Superior temporal gyrus (tissue), 1 donor: ENCODE measurements around the gene CHST13.
"Not testable (repeated sequence)": the region's sequence is repeated elsewhere in the genome, so short reads cannot be mapped to it uniquely, and the experiment has no call there.

Experiments
- DNase-seq: peaks from one replicate; pipeline ENCODE4 v3.0.0-alpha.2; 2016; ENCODE audit errors: extremely low spot score

The CHST13 gene

DNA sequence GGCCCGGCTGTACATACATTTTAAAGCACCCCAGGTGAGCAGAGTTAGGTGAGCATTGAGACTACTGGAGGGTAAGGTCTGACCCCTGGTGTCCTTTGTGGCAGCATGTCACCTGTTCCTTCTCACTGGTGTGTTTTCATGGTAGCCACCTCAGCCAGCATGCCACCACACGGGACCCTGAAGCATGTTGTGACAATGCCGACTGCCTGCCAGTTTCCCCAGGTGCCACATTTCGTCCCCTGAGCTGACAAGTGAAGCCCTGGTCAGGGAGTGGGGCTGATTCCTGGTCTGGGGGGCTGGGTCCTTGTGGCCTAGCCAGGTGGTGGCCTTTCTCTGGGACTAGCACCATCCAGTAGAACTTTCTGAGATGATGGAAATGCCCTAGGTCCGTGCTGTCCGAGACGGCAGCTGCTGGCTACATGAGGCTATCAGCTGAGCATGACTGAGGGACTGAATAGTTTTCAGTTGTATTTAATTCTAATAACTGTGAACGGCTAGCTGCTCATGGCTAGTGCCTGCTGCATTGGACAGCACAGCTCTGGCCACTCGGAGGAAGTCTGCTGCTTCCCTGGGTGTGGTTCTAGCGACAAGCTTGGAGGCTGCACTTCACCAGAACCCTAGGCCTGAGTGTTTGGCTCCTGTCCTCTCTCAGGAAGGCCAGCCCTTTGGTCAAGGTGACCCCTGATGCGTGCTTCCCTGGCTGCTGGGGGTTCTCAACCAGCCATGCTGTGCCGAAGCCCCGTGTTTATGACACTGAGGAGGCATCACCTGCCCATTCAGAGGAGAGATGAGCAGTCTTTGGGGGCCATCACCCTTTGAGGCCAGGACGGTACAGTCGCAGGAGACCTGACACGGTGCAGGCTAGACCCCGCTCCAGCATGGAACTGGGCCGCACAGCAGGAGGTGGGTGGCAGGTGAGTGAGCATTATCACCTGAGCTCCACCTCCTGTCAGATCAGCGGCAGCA lies 30.9 kb downstream of the CHST13 start:
- DNase-seq: no peak

DNA sequence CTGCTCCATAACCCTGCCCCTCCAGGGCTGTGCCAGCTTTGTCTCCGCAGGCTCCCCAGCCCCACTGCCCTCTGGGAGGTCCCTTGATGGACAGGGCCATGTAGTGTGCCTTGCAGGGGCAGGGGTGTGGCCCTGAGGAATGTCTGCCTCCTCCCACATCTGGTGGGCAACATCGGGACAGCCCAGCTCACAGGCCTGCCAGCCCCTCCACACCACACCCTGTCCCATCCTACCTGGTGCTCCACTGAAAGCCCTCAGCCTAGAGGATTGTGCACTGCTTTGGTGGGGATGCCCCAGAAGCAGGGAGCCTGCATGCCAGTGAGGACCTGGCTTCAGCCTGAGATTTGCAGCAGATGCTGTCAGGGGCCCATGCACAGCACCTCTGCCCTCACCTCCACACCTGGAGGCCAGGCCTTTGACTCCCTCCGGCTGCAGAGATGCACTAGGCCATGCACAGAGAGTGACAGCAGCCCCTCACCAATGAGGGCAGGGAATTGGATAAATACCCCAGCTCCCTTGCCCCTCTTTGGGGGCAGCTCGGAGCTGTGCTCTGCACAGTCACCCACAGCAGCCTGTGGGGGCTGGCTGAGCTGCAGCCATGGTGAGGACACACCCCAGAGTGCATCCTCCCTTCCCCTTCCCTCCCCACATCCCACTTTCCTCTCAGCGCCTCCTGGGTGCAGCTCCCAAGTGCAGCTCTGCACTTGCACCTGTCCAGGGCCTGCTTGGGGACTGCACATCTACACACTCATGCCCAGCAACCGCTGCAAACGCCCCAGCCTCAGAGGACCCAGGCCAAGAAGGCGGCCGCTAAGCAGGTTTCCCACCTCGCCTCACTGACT lies 32.1 kb downstream of the CHST13 start:
- DNase-seq: no peak

- no peak for DNase-seq
Measured at GRCh38 chr3:126556637-126557414, 32.9 kb downstream of the CHST13 start.

GRCh38 chr3:126557415-126557745 lies 33.4 kb downstream of the CHST13 start:
- no peak for DNase-seq

DNA sequence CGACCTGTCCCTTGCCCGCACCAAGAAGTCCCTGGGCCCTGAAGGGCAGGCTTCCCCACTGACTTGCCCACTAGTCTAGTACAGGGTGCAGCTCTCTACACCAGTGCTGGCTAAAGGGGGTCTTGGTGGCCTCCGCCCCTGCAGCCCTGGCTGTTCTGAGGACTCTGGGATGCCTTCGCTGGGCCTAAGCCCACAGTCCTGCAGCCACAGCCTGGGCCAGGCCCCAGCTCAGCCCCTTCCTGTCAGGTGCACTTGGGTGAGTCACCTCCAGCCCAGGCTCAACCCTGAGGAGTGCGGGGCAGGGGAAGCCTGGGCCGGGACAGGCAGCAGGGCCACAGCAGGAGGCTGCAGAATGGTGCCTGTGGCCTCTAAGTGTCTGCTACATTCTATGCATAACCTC lies 33.8 kb downstream of the CHST13 start:
- no peak for DNase-seq

DNA sequence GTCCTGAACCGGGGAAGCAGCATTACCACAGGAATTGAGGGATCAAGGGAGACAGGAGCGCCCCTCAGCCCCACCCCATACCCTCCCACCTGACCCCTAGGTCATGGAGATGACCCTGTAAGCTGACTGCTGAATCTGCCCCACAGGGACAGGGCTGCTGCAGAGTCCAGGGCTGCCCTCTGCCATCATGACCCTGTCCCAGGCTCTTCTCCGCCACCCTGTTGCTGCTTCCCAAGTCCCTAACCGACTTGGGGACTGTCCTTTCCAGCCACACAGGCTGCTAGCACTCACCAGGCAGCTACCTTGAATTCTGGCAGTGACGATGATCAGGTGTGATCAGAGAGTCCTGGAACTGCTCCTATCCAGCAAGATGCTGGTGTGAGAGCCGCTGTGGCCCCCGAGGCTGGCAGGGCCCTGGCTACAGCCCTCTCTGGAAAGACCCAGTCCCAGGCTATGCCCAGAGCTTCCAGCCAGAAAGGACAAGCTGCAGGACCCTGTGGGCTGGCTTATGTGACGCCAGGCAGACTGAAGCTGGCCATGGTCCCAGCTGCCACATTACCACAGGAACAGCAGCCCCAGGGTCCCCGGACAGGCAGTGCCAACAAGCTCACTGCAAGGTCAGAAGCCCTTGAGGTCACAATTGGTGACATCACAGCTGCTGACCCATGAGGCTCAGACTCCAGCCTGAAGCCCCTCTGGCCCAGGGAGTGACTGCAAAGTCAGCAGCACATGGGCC lies 34.5 kb downstream of the CHST13 start, which contains the start of gene C3orf22:
TSS of gene C3orf22 (minus strand) at position 597 of the 736 bp plus-strand sequence. CDS start 5,542 bp downstream, outside the sequence.
- DNase-seq: no peak

DNA sequence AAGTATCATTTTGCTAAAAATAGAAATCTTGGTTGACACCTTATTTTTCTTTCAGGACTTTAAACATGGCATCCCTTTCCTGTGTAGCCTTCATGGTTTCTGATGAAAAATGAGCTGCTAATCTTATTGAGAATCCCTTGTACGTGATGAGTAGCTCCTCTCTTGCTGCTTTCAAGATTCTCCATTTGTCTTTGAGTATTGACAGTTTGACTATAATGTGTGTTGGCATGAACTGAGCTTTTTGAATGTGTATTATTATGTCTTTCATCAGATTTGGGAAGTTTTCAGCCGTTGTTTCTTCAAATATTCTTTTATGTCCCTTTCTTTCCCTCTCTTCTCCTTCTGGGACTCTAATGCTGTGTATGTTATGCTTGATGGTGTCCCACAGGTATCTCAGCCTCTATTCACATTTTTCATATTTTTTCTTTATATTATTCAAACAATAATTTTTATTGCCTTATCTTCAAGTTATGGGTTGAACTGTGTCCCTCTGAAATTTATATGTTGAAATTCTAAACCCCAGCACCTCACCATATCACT lies 38.9 kb downstream of the CHST13 start:
- DNase-seq: no peak

DNA sequence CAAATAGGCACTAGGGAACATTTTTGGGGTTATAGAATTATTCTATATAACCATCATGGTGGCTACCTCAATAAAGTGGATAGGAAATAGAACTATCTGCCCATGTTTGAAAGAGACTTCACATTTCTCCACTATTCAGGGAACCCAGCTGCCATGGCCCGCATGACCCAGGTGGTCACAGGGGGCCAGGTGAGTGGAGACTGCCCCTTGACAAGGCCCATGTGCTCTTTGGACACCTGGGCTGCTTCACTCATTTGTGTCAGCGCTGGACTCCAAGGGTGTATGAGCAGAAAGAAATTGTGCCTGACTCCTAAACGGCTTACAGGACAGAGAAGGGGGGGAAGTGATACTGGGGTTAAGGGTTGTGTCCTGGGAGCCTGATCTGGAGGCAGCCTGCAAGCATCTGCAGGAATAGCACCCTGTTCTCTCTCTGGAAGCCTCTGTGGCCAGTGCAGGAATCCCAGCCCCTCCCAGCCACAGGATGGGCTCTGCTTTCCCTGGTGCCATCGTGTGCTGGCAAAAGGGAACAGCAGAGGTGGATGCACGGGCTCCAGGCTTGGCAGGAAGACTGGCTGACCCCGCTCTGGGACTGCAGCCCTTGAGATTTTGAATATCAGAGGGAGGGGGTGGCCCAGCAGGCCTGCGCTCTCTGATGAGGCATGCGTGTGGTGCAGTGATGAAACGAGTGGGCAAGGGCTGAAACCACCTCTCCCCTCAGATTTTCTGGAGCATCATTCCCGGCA lies 43.9 kb downstream of the CHST13 start:
- DNase-seq: no peak

- DNase-seq: no peak
Measured at GRCh38 chr3:126568776-126569342, 44.9 kb downstream of the CHST13 start.

DNA sequence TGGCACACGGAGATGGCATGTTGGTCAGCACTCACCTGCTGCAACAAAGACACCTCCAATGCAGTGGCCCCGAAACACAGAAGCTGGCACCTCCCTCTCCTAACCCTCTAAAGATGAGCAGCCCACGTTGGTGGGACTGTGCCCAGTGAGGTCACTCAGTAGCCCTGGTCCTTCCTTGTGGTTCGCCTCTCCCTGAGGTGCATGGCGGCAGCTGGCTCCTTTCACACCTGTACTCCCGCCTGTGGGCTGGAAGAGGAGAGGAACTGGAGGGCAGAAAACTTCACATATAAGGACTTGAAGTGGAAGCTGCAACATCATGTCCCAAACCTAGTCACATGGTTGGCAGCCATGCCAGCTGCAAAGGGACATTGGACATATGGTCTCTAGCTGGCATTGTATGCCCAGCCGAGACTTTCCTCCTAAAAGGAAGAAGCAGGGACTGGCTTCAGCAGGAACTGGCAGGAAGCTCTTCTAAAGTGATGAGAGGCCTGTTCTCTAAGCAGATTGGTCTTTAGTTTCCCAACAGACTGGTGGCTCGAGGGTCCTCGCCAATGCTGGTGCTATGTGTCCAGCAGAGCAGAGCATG lies 45.5 kb downstream of the CHST13 start:
- no peak for DNase-seq

DNA sequence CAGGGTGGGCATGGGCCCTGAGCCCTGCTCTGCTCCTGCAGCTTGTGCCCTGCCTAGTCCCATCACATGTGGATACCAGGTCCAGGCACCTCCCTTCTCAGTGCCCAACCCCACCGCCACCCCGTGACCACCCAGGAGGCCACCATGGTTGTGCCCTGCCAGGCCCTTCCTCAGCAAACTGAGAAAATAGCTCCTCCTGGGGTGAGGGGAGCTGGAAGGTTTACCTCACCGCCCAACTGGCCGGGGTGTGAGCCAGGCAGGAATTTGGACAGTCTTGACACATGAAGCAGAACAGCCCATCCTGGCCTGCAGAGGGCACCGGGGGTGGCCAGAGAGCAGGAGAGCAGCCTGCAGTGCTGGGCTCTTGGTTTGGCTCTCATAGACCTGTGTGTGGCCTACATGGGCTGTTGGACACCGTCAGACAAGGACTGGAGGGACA lies 46.2 kb downstream of the CHST13 start:
- DNase-seq: no peak

DNA sequence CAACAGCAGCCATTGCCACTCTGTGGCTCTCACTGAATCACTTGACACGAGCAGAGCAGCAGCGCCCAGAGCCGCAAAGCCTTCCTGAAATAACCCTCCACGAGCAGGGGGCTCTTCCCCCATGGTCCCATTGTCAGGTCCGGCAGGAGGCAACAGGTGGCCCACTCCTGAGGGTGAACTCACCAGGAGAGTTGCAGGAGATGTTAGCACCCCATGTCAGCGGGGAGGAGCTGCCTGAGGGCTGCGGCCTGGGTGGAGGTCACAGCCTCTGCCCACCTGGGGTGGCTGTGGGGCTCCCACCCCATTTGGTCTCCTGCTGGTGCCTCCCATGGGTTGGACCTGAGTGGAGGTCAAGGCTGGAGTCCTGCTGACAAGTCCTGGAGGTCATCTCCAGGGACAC lies 47.1 kb downstream of the CHST13 start:
- DNase-seq: no peak

- no peak for DNase-seq
Measured at GRCh38 chr3:126573492-126574117, 49.6 kb downstream of the CHST13 start.

GRCh38 chr3:126577261-126577660 lies 53.3 kb downstream of the CHST13 start:
- no peak for DNase-seq

- DNase-seq: no peak
Measured at GRCh38 chr3:126578702-126579101, 54.7 kb downstream of the CHST13 start.

DNA sequence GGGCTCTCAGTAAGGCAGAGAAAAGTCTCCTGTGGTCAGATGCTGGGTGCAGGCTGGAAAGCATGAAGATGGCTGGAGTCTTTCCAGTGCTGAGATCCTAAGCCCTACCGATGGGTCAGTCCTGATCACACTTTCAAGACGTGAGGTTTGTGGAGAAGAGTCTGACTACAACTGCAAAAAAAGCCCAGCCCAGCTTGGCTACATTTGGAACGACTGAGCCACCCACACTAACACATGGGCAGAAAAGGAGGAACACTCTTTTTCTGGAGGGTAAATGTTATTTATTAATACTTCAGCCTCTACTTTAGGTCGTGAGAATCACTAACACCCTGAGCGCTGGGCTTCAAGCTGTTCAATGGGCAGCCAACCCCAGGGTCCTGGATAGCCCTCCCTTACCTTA lies 56.8 kb downstream of the CHST13 start:
- no peak for DNase-seq

DNA sequence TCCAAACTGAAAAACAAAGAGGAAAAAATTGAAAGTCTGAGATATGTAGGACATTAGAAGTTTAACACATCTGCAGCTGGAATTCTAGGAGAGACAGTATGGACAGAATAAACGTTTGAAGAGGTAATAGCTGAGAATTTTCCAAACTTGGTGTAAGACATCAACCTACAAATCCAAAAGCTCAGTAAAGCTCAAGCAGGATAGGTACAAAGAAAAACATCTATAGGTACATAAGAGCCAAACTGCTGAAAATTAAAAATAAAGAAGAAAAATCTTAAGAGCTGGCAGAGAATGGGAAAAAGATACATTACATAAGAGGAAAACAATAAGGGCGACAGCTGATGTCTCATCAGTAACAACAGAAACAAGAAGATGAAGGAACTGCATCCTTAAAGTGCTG lies 57.6 kb downstream of the CHST13 start:
- DNase-seq: no peak

GRCh38 chr3:126582311-126582710 lies 58.4 kb downstream of the CHST13 start:
- DNase-seq: no peak

DNA sequence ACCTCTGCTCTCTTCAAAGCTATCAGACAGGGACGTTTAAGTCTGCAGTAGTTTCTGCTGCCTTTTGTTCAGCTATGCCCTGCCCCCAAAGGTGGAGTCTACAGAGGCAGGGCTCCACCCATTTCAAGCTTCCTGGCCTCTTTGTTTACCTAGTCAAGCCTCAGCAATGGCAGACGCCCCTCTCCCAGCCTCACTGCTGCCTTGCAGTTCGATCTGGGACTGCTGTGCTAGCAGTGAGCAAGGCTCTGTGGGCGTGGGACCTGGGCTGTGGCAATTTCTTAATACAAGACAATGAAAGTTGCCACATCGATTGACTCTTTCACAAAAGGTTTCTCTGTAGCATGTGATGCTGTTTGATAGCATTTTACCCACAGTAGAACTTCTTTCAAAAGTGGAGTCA lies 67.6 kb downstream of the CHST13 start:
- DNase-seq: not testable (repeated sequence)
